IPS-18c (cell line): ENCODE measurements around the gene WDR19.
"Not testable (repeated sequence)": the region's sequence is repeated elsewhere in the genome, so short reads cannot be mapped to it uniquely, and the experiment has no call there.

Source experiments
- H3K4me3 ChIP-seq: 2 replicates; pipeline ENCODE4 v1.7.0; 2013; ENCODE audit warnings: low read depth, mild to moderate bottlenecking, low read length, moderate library complexity; ENCODE audit not compliant: insufficient read depth
- H3K9me3 ChIP-seq: one replicate; pipeline ENCODE4 v1.6.1; 2013; ENCODE audit warnings: mild to moderate bottlenecking, low read length, moderate library complexity; ENCODE audit not compliant: control insufficient read depth, insufficient read depth

The WDR19 gene

GRCh38 chr4:39181905-39182638 is at the start of gene WDR19:
Gene WDR19, plus strand, starts transcription at chr4:39182529. Its CDS starts 29 bp downstream, at chr4:39182558.
- Histone ChIP-seq H3K9me3 (no peaks in the 10 kb centered on the region), H3K4me3 (peak within 1 kb of the TSS; percentile 71)

GRCh38 chr4:39133623-39134022 is 48.7 kb upstream of the WDR19 start:
- H3K9me3 ChIP-seq: peaks cover 4% of the 10 kb centered on the region
- no peak overlapping the region for H3K4me3 ChIP-seq

- Histone ChIP-seq H3K9me3 (peaks cover 4% of the 10 kb centered on the region), H3K4me3 (no peak overlapping the region)
Observed at GRCh38 chr4:39134683-39135306, 47.5 kb upstream of the WDR19 start.

GRCh38 chr4:39138227-39138626 is 44.1 kb upstream of the WDR19 start:
- not testable (repeated sequence) for H3K4me3 ChIP-seq, H3K9me3 ChIP-seq

- Histone ChIP-seq H3K9me3 (no peaks in the 10 kb centered on the region), H3K4me3 (no peak overlapping the region)
Observed at GRCh38 chr4:39146211-39146610, 36.1 kb upstream of the WDR19 start.

DNA sequence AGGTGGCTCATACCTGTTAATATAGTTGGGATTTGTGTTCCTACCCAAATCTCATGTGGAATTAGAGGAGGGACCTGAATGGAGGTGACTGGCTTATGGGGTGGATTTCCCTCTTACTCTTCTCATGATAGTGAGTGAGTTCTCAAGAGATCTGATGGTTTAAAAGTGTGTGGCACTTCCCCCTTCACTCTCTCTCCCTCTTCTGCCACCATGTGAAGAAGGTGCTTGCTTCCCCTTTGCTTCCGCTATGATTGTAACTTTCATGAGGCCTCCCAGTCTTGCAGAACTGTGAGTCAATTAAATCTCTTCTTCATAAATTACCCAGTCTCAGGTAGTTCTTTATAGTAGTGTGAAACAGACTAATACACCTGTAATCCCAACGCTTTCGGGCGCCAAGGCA is 28.3 kb upstream of the WDR19 start:
- H3K4me3 ChIP-seq: no peak overlapping the region
- no peaks in the 10 kb centered on the region for H3K9me3 ChIP-seq

GRCh38 chr4:39157520-39157919 is 24.8 kb upstream of the WDR19 start:
- Histone ChIP-seq H3K9me3 (no peaks in the 10 kb centered on the region), H3K4me3 (no peak overlapping the region)

- no peak overlapping the region for H3K4me3 ChIP-seq
- peaks cover 2% of the 10 kb centered on the region for H3K9me3 ChIP-seq
Observed at GRCh38 chr4:39166177-39166576, 16.2 kb upstream of the WDR19 start.

GRCh38 chr4:39166669-39167068 is 15.7 kb upstream of the WDR19 start:
- H3K9me3 ChIP-seq: peaks cover 2% of the 10 kb centered on the region

DNA sequence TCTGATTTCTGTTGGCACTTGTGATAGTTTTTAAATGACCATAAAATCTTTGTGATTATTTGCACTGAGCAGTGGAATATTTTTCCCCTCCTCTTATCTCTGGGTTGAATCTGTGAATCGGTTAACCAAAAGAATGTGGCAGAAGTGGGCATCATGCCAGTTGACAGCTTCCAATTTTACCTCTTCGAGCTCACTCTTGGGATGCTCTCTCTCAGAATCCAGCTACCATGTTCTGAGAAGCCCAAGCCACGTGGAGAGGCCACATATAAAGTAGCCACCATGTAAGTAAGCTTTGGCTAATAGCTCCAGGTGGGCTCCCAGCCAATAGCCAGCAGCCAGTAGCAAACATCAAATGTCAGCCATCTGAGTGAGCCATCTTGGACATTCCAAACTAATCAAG is 12.9 kb upstream of the WDR19 start:
- peaks cover 2% of the 10 kb centered on the region for H3K9me3 ChIP-seq
- no peak overlapping the region for H3K4me3 ChIP-seq

More at GRCh38 chr4:39166669-39167068, 15.7 kb upstream of the WDR19 start:
- H3K4me3 ChIP-seq: no peak overlapping the region

DNA sequence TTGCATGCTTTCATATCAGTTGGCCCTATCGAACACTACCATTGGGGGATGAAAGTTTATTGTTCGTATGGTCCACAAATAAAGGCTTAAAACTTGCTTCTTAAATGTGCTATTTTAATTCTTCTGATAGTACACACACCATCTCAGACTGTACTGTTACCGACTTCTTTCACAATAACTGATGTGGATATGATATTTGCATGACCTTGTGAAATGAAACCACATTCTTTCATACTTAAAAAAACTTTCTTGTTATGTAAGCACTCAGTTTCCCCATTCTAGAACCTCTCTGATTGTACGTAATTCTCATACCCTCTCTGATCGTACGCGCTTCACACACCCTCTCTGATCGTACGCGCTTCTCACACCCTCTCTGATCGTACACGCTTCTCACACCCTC is 12.0 kb upstream of the WDR19 start:
- Histone ChIP-seq H3K4me3 (no peak overlapping the region), H3K9me3 (peaks cover 2% of the 10 kb centered on the region)

DNA sequence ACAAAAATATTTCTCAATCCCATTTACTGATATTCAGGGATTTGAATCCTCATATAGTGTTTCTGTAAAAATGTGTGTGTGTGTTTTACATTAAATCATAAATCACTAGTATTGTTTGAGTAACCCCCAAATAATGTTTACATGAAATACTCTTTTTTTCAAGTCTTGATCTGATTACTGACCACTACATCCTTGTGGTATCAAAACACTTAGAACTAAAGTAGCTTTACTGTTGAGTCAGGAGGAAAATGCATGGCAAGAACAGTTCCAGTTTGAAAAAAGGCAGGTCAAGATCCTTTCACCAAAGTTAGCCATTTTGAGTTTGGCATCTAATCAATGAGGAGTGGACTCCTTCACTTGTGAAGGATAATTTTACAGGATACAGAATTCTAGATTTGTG is 3.6 kb upstream of the WDR19 start:
- H3K9me3 ChIP-seq: no peaks in the 10 kb centered on the region

GRCh38 chr4:39179681-39180080 is 2.6 kb upstream of the WDR19 start:
- no peaks in the 10 kb centered on the region for H3K9me3 ChIP-seq
- H3K4me3 ChIP-seq: no peak overlapping the region

More for the DNA sequence above, 3.6 kb upstream of the WDR19 start:
- H3K4me3 ChIP-seq: no peak overlapping the region

DNA sequence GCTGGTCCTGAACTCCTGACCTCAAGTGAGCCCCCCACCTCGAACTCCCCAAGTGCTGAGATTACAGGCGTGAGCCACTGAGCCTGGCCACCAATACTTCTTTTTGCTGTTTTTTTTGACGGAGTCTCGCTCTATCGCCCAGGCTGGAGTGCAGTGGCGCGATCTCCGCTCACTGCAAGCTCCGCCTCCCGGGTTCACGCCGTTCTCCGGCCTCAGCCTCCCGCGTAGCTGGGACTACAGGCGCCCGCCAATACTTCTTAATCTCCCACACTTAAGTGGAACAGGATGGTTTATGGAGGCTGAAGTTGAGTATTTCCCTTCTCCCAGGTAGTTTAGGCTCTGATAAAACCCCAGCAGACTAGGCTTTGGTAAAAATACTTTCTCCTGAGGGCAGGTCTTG is 1.7 kb upstream of the WDR19 start:
- not testable (repeated sequence) for H3K9me3 ChIP-seq

DNA sequence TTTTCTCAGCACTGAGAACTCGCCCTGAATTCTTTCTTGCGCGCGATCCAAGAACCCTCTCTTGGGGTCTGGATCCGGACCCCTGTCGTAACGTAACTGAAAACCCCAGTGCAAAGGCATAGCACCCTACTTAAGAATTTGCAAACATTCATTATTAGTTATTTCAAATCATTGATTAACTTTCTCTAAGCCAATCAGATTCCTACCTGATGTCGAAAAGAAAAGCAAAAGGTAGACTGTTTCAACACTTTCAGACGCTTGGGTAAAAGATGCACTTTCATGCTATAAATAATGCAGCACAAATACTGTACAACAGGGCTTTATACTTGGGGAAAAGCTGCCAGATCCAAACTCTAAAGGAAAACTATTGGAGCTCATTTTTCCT is 817 bp upstream of the WDR19 start:
- Histone ChIP-seq H3K9me3 (no peaks in the 10 kb centered on the region), H3K4me3 (peak overlapping the region; percentile 37; the same call in 1 of the 2 replicates)

More for the DNA sequence above, 1.7 kb upstream of the WDR19 start:
- H3K4me3 ChIP-seq: not testable (repeated sequence)

GRCh38 chr4:39201963-39202362 is 19.6 kb downstream of the WDR19 start:
- H3K9me3 ChIP-seq: no peaks in the 10 kb centered on the region
- H3K4me3 ChIP-seq: no peak overlapping the region

DNA sequence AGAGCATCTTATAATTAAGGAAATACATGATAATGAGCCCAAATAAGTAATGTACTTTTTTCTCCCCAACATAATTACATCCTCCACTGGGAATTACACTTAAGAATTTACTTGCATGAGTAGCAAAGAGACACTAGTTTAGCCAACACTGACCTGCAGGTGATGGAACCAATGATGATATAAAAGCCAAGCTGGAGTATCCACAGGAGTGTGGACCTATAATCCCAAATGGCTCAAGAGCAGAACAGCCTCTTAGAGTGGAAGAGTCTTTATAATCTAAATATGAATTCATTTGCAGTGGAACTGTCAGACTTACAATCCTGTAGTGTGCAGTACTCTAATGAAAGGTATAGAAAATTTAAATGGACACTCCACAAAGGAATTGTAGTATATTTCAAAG is 22.2 kb downstream of the WDR19 start:
- Histone ChIP-seq H3K4me3 (no peak overlapping the region), H3K9me3 (no peaks in the 10 kb centered on the region)

DNA sequence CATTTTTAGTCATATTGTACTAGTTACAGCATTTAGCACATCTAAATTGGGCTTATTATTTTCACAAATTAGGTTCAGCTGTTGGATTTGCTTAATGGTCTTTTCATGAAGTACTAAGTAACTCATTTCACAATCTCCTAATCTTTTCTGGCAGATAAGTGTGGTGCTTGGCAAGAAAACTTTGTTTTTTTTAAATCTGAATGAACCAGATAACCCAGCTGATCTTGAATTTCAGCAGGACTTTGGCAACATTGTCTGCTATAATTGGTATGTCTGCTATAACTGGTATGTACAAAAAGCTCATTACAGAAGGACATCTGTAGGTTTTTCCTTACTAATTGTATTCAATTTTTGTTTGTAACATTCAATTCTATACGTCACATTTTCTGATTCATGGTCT is 22.7 kb downstream of the WDR19 start:
- Histone ChIP-seq H3K9me3 (no peaks in the 10 kb centered on the region), H3K4me3 (no peak overlapping the region)

DNA sequence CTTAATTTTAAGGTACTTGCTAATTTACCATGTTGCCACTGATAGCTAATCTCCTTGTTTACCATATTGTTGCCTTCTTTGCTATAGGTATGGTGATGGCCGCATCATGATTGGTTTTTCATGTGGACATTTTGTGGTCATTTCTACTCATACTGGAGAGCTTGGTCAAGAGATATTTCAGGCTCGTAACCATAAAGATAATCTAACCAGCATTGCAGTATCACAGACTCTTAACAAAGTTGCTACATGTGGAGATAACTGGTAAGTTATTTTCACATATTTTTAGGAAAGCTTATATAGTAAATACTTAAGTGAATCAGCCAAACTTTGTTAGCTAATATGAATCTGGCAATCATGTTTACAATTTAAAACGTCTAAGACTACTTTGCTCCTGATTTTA is 23.1 kb downstream of the WDR19 start:
- H3K4me3 ChIP-seq: no peak overlapping the region
- no peaks in the 10 kb centered on the region for H3K9me3 ChIP-seq
